Aorta (tissue), 5 donors: ENCODE data around the gene PRKCA. TPM values are rescaled to one million over a fixed set of nuclear protein-coding genes. Genes with fewer than 3 reads are reported as not detected.

Experiments used
- ATAC-seq: fragments of 200-7000 bp; cut with Tn5 transposase; one replicate; pipeline ENCODE4 v1.9.1; 2022; ENCODE audit warnings: moderate library complexity; ENCODE audit not compliant: low FRiP score
- DNase-seq, 2 donors: peaks; one replicate each; pipeline ENCODE4 v3.0.0-alpha.2; 2020
- H3K27ac ChIP-seq, 2 donors: one replicate each; pipeline ENCODE4 v1.5.1; 2013; ENCODE audit warnings: low read length in 2 of 2, mild to moderate bottlenecking in 2 of 2, moderate library complexity in 2 of 2, control low read depth in 1 of 2, inconsistent platforms in 1 of 2, low read depth in 1 of 2
- H3K27me3 ChIP-seq, 2 donors: one replicate each; pipeline ENCODE4 v1.6.1; 2013; ENCODE audit warnings: control low read depth in 1 of 2, low read length in 1 of 2, mild to moderate bottlenecking in 1 of 2, moderate library complexity in 1 of 2; ENCODE audit not compliant: insufficient read depth in 2 of 2, control insufficient read depth in 1 of 2
- H3K36me3 ChIP-seq, 2 donors: one replicate each; pipeline ENCODE4 v1.6.1; 2013; ENCODE audit warnings: control low read depth in 1 of 2, low read length in 1 of 2, mild to moderate bottlenecking in 1 of 2; ENCODE audit not compliant: insufficient read depth in 2 of 2, control insufficient read depth in 1 of 2
- H3K4me1 ChIP-seq, 2 donors: one replicate each; pipeline ENCODE4 v1.6.1; 2013; ENCODE audit warnings: low read length in 2 of 2, control low read depth in 1 of 2, mild to moderate bottlenecking in 1 of 2, moderate library complexity in 1 of 2; ENCODE audit not compliant: insufficient read depth in 2 of 2, control insufficient read depth in 1 of 2
- H3K4me3 ChIP-seq, 2 donors: one replicate each; pipeline ENCODE4 v1.5.1; 2013; ENCODE audit warnings: low read length in 2 of 2, control low read depth in 1 of 2, mild to moderate bottlenecking in 1 of 2
- H3K9me3 ChIP-seq: one replicate; pipeline ENCODE4 v1.6.1; 2013; ENCODE audit warnings: mild to moderate bottlenecking, low read length; ENCODE audit not compliant: control insufficient read depth
- WGBS, 2 donors: extraction: QIAGEN DNeasy Blood & Tissue Kit; methylation state at CpG; one replicate each; pipeline ENCODE4 v1.1.7; 2013; 5-methylcytosine and 5-hydroxymethylcytosine counted together
- intact Hi-C, 2 donors: fragments of 100-400 bp; cut with DNase I; formaldehyde crosslinking; loops; one replicate each; pipeline versions ENCODE4 v1.14.2 to v1.15.0; 2022
- polyA plus RNA-seq, 2 donors: library from polyadenylated mRNA; stranded (reverse); fragments of 200-250 nt; gene quantifications; one replicate each; pipeline ENCODE4 v1.2.3, GENCODE V29; 2013
- total RNA-seq, 2 donors: library from RNA; stranded (reverse); fragmentation: NEBNext Ultra II Directional; extraction: Animal tissue kit (Norgen Biotek cat#: 25700); gene quantifications; one replicate each; pipeline ENCODE4 v1.2.1, GENCODE V29; 2021
- donor health status: healthy with polysubstance abuse.
- donor health status: Bipolar disorder and iron deficiency.
- donor health status: DM: no; HTN: no; CAD: no.
- donor health status: DM: no; HTN: no; CAD: no.
- donor health status: DM: yes; HTN: yes; CAD: no.

PRKCA gene
- total and polyA plus RNA-seq, 4 donors = 2.7 to 15.4 (median 9.1) TPM

GRCh38 chr17:66268247-66268927 is 34.0 kb upstream of the PRKCA start:
- no peaks in the 10 kb centered on the region for H3K36me3 ChIP-seq
- no peak overlapping the region for H3K4me3 ChIP-seq
- H3K9me3 ChIP-seq = no peaks in the 10 kb centered on the region
- DNase-seq (no peak), ATAC-seq (no peak)
- intact Hi-C loops = loop anchor here in 1 of 2 donors (5.0 kb wide), 1 partner anchor 34 kb away; the partner anchor contains the start of gene PRKCA
- H3K4me1 ChIP-seq = peaks cover 0 to 3% of the 10 kb centered on the region in 2 donors
- H3K27me3 ChIP-seq = no peaks in the 10 kb centered on the region
- 55 to 58% methylated on average over 8 of the region's 8 CpGs for WGBS, 2 donors
- no peak overlapping the region for H3K27ac ChIP-seq

DNA sequence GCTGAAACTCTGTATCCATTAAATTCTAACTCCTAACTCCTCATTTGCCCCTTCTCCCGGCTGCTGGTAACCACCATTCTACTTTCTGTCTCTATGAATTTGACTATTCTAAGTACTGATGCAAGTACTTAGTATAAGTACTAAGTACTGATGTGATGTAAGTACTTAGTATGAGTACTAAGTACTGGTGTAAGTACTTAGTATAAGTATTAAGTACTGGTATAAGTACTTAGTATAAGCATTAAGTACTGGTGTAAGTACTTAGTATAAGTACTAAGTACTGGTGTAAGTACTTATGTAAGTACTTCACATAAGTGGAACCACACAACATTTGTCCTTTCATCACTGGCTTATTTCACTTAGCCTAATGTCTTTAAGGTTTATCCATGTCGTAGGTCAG is 32.3 kb upstream of the PRKCA start:
- intact Hi-C loops = no loop called here
- DNase-seq (no peak), ATAC-seq (no peak)
- Histone ChIP-seq H3K4me3 (no peak overlapping the region), H3K9me3 (no peaks in the 10 kb centered on the region), H3K27me3 (no peaks in the 10 kb centered on the region), H3K36me3 (no peaks in the 10 kb centered on the region), H3K4me1 (peaks cover 0 to 3% of the 10 kb centered on the region in 2 donors), H3K27ac (no peak overlapping the region)
- 91 to 92% methylated on average over 2 of the region's 2 CpGs for WGBS, 2 donors

- Histone ChIP-seq H3K27me3 (no peaks in the 10 kb centered on the region), H3K4me3 (no peak overlapping the region), H3K4me1 (peaks cover 0 to 7% of the 10 kb centered on the region in 2 donors), H3K9me3 (no peaks in the 10 kb centered on the region), H3K27ac (no peak overlapping the region), H3K36me3 (no peaks in the 10 kb centered on the region)
- DNase-seq = no peak
- no peak for ATAC-seq
- WGBS, 2 donors = 98 to 100% methylated on average over 3 of the region's 3 CpGs
- intact Hi-C loops = no loop called here
Measured at GRCh38 chr17:66271512-66271911, 30.9 kb upstream of the PRKCA start.

GRCh38 chr17:66272811-66273585 is 29.4 kb upstream of the PRKCA start:
- intact Hi-C loops = no loop called here
- H3K4me1 ChIP-seq = peaks cover 0 to 7% of the 10 kb centered on the region in 2 donors
- WGBS, 2 donors = 16 to 18% methylated on average over 5 of the region's 5 CpGs
- H3K36me3 ChIP-seq = no peaks in the 10 kb centered on the region
- no peak overlapping the region for H3K4me3 ChIP-seq
- H3K27me3 ChIP-seq = no peaks in the 10 kb centered on the region
- ATAC-seq = no peak
- peak overlapping the region in 1 of 2 donors; percentile 79 for H3K27ac ChIP-seq
- H3K9me3 ChIP-seq = no peaks in the 10 kb centered on the region
- no peak for DNase-seq

DNA sequence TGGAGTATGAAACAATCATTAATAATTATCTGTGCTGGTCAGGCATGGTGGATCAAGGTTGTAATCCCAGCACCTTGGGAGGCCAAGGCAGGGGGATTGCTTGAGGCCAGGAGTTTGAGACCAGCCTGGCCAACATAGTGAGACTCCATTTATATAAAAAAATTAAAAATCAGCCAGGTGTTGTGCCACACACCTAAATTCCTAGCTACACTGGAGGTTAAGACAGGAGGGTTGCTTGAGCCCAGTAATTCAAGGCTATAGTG is 28.9 kb upstream of the PRKCA start:
- Histone ChIP-seq H3K4me3 (no peak overlapping the region), H3K36me3 (no peaks in the 10 kb centered on the region), H3K27ac (no peak overlapping the region), H3K4me1 (peaks cover 0 to 7% of the 10 kb centered on the region in 2 donors), H3K9me3 (no peaks in the 10 kb centered on the region), H3K27me3 (no peaks in the 10 kb centered on the region)
- ATAC-seq (no peak), DNase-seq (no peak)
- intact Hi-C loops = no loop called here

GRCh38 chr17:66275651-66276050 is 26.8 kb upstream of the PRKCA start:
- no peak for ATAC-seq
- H3K36me3 ChIP-seq = no peaks in the 10 kb centered on the region
- 26 to 32% methylated on average over 6 of the region's 6 CpGs for WGBS, 2 donors
- H3K9me3 ChIP-seq = no peaks in the 10 kb centered on the region
- H3K27ac ChIP-seq = no peak overlapping the region
- peaks cover 0 to 7% of the 10 kb centered on the region in 2 donors for H3K4me1 ChIP-seq
- peak in 1 of 2 donors; percentile 67 for DNase-seq
- no peak overlapping the region for H3K4me3 ChIP-seq
- intact Hi-C loops = no loop called here
- no peaks in the 10 kb centered on the region for H3K27me3 ChIP-seq

DNA sequence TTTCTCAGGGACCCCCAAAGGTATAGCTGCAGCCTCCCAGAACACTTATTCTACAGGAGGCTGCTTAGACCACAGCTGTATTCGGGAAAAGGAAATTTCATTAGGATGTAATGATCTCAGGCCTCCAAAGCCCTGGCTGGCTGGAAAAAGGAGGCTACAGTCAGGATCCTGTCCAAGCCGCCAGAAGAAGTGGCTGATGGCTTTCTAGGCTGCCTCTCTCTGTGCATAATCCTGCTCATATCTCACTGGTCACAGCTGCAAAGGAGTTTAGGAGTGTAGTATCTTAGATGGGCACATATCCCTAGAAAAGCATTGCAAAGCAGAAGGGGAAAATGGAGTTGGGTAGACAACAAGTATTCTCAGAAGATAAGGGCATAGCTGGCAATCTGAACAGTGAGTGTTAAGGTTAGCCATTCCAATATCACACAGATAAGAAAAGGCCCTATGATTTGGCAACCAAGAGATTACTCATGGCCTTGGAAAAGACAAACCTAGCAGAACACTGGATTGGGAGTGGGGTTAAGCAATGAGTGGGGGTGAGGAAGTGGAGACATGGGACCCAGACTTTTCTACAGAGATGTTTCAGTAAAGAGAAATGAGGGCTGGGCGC is 26.0 kb upstream of the PRKCA start:
- peaks cover 0 to 7% of the 10 kb centered on the region in 2 donors for H3K4me1 ChIP-seq
- H3K27ac ChIP-seq = no peak overlapping the region
- no peak for ATAC-seq
- no peaks in the 10 kb centered on the region for H3K36me3 ChIP-seq
- no peak for DNase-seq
- WGBS, 2 donors = 83 to 84% methylated on average over 3 of the region's 3 CpGs
- no peaks in the 10 kb centered on the region for H3K9me3 ChIP-seq
- no peaks in the 10 kb centered on the region for H3K27me3 ChIP-seq
- no peak overlapping the region for H3K4me3 ChIP-seq
- intact Hi-C loops = no loop called here

- WGBS, 2 donors = 94 to 95% methylated on average over 2 of the region's 2 CpGs
- Histone ChIP-seq H3K4me1 (peaks cover 0 to 7% of the 10 kb centered on the region in 2 donors), H3K9me3 (no peaks in the 10 kb centered on the region), H3K27ac (no peak overlapping the region), H3K27me3 (no peaks in the 10 kb centered on the region), H3K4me3 (no peak overlapping the region), H3K36me3 (no peaks in the 10 kb centered on the region)
- intact Hi-C loops = no loop called here
- DNase-seq (no peak), ATAC-seq (no peak)
Measured at GRCh38 chr17:66277191-66277590, 25.2 kb upstream of the PRKCA start.
